Activated CD4-positive, alpha-beta T cell treated with anti-CD3 and anti-CD28 coated beads, Interleukin-10, Interleukin-2, amounts not matched to agents 100 ng/mL and 50 ng/mL, durations not matched to agents 16 hours and 8 hours (primary cell): ENCODE data around the gene MAPK1.
"Not testable (repeated sequence)": the region's sequence is repeated elsewhere in the genome, so short reads cannot be mapped to it uniquely, and the experiment has no call there.

Experiments
- DNase-seq: peaks from one replicate; pipeline ENCODE4 v3.0.0-alpha.2; 2020

Gene MAPK1

GRCh38 chr22:21867528-21868266 is at the start of gene MAPK1:
Gene MAPK1, minus strand, starts transcription at chr22:21867645. Its CDS starts 205 bp downstream, at chr22:21867440.
- peak; percentile 96 for DNase-seq

DNA sequence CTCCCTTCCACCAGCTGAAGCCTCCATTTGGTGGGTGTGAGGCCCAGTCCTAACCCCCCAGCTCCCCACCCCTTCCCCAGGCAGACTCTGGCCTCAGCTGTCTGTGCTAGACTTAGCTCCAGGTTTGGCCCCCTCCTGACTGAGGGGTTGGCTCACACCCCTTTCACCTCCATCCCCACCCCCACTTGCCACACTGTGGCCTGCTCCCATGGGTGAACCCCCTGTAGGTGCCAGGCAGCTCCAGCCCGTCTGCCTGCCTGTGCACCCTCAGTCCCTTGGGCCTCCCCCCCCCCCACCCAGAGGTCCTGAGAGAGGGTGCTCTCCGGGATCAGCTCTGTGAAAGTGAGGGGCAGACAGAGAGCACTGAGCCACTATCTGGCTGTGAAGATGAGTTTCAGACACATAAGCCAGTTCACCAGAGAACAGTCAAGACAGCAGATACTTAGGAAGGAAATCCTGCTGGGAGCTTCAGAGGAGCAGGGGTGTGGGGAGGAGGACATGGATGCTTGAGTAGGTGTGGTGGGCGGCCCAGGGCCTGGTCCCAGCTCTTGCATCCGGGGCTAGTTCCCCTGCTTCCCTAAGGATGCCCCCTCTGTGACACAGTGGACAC is 49.0 kb upstream of the MAPK1 start:
- no peak for DNase-seq

- DNase-seq, result no peak
Observed at GRCh38 chr22:21915624-21916308, 48.3 kb upstream of the MAPK1 start.

GRCh38 chr22:21914033-21914642 is 46.7 kb upstream of the MAPK1 start:
- not testable (repeated sequence) for DNase-seq

GRCh38 chr22:21910367-21910766 is 42.9 kb upstream of the MAPK1 start:
- DNase-seq, result not testable (repeated sequence)

DNA sequence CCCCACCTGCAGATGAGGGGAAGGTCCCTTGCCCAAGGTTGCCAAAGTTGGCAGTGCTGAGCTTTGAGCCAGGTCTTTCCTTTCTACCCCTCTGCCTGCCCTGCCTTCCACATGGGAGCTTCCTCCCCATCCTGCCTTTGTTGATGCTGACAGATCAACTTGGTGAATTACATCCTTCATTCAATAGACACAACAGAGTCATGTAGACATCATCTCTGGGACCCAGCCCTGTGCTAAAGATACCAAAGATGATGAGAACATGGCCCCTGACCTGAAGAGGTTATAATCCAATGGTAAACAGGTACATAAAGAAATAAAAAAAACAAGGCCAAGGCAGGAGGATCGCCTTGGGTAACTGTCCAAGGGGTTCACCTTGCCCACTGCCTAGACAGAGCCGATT is 42.4 kb upstream of the MAPK1 start:
- DNase-seq, result no peak

DNA sequence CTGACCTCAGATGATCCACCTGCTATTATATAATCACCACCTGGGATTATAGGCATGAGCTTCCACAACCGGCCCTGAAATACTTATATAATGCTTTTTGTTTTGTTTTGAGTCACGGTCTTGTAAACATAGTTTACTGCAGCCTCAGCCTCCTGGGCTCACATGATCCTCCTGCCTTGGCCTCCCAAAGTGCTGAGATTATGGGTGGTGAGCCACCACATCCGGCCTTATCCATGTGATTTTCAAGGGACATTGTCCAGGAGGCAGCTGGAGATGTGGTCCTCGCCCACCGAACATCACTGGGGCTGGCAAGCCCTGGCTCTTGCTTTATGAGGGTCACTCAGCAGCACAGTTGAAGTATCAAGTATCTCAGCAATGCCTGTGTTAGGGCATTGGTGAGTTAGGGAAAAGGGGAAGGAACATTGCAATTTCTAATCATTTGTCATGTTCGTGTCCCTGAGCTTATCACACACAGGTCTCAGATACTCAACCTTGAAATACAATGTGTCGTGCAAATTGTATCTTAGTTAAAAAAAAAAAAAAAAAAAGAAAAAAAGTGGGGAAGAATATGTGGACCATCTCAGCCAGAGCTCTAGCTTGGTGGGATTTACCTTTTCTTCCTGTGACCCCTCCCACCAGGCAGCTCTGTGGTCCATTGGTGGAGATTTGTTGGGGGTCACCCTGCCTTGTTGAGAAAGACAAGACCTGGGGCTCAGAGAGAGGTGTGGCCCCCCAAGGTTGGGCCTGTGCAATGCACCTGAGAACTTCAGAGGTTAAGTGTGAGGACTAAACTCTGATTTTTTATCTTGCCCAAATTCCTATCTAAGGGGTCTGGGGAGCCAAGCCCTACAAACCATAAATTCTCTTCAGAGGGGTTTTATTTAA is 40.4 kb upstream of the MAPK1 start:
- DNase-seq, result no peak

DNA sequence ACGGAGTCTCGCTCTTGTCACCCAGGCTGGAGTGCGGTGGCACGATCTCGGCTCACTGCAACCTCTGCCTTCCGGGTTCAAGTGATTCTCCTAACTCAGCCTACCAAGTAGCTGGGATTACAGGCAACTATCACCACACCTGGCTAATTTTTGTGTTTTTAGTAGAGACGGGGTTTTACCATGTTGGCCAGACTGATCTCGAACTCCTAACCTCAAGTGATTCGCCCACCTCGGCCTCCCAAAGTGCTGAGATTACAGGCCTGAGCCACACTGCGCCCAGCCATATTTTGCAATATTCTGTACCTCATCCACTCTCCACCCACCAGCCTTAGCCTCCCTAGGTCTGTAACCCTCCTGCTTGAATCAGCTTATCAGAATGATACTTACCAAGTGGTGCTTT is 37.8 kb upstream of the MAPK1 start:
- not testable (repeated sequence) for DNase-seq

DNA sequence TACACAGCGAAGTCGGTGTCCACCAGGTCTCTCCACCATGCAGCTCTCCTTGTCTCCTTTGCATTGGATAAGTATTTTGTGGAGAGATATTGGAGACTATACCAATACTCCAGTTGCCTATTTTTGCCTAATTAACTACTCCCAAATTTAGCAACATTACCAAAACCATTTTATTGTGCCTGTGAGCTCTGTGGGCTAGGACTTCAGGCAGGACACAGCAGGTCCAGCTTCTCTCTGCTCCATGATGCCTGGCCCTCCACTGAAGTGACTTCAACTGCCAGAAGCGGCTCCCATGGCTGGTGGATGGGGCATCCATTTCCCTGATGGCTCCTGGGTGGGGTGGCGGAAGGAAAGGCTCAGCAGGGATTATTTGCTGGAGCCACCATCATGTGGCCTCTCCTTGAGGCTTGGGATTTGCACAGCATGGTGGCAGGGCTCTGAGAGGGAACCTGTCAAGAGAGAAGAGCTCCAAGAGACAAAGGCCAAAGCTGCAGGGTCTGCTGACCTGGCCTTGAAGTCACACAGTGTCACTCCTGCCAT is 36.9 kb upstream of the MAPK1 start:
- DNase-seq, result no peak

- no peak for DNase-seq
Observed at GRCh38 chr22:21903283-21903682, 35.8 kb upstream of the MAPK1 start.

DNA sequence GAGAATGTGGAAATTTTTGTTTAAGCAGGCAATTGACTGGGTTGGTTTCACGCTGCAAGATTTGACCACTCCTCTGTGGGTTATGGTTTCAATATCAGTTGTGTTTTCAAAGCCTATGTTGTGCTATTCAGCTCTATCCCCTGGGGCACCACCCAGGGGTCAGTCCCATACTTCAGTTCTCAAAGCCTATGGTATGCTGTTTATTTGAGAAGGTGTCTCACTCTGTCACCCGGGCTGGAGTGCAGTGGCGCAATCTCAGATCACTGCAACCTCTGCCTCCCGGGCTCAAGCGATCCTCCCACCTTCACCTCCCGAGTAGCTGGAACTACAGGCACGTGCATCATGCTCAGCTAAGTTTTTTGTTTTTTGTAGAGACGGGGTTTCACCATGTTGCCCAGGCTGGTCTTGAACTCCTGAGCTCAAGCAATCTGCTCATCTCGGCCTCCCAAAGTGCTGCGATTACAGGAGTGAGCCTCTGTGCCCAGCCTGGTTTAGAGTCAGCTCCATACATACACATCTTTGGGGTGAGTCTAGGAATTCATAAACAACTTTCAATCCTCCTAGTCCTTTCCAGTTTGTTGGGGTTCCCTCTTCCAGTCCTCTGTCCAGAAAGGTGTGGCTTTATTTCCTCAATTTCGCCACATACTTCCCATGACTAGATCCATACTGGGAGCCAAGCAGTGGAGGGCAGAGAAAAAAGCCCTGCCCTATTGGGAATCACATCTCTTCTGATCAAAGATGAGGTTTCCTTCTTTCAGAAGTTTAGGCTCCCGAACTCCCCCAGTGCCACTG is 35.0 kb upstream of the MAPK1 start:
- no peak for DNase-seq

DNA sequence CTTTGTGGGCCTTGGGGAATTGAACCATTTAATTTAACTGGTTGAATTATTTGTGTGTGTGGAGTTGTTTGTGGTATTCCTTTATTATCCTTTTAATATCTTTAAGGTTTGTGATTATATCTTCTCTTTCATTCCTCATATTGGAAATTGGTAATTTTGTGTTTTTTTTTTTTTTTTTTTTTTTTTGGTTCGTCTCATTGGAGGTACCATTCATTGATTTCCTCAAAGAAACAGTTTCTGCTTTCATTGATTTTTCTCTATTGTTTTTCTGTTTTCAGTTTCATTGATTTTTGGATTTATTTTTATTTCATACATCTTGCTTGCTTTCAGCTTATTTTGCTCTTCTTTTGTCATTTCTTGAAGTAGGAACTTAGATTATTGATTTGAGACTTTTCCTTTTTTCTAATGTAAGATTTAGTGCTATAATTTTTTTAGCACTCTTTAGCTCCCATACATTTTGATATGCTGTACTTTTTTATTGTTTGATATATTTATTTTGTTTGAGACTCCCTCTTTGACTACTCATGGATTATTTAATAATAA is 31.0 kb upstream of the MAPK1 start:
- no peak for DNase-seq

DNA sequence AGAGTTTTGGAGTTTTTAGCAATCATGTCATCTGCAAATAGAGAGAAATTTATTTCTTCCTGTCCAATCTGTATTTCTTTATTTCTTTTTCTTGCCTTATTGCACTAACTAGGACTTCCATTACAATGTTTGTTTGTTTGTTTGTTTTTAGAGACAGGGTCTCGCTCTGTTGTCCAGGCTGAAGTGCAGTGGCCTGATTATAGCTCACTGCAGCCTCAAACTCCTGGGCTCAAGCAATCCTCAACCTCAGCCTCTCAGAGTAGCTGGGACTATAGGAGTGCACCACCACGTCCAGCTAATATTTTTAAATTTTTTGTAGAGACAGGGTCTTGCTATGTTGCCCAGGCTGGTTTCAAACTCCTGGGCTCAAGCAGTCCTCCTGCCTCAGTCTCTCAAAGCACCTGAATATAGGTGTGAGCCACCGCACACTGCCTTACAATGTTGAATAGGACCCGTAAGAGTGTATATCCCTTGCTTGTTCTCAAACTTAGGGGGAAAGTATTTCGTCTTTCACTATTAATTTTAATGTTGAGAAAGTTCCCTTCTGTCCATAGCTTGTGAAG is 29.6 kb upstream of the MAPK1 start:
- no peak for DNase-seq

DNA sequence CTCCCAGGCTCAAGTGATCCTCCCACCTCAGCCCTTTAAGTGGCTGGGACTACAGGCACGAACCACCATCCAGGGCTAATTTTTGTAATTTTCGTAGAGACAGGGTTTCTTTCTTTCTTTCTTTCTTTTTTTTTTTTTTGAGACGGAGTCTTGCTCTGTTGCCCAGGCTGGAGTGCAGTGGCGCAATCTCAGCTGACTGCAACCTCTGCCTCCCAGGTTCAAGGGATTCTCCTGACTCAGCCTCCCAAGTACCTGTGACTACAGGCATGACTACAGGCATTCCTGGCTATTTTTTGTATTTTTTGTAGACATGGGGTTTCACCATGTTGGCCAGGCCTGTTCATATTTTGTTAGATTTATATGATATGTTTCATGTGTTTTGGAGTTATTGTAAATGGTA is 28.8 kb upstream of the MAPK1 start:
- not testable (repeated sequence) for DNase-seq

DNA sequence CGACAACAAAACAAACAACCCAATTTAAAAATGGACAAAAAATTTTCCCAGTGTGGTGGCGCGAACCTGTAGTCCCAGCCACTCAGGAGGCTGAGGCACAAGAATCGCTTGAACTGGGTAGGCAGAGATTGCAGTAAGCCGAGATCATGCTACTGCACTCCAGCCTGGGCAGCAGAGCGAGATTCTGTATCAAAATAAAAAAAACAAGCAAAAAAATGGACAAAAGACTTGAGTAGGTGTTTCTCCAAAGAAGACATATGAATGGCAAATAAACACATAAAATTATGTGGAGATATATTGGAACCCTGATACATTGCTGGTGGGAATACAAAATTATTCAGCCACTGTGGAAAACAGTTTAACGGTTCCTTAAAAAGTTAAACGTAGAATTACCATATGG is 27.4 kb upstream of the MAPK1 start:
- DNase-seq, result no peak

DNA sequence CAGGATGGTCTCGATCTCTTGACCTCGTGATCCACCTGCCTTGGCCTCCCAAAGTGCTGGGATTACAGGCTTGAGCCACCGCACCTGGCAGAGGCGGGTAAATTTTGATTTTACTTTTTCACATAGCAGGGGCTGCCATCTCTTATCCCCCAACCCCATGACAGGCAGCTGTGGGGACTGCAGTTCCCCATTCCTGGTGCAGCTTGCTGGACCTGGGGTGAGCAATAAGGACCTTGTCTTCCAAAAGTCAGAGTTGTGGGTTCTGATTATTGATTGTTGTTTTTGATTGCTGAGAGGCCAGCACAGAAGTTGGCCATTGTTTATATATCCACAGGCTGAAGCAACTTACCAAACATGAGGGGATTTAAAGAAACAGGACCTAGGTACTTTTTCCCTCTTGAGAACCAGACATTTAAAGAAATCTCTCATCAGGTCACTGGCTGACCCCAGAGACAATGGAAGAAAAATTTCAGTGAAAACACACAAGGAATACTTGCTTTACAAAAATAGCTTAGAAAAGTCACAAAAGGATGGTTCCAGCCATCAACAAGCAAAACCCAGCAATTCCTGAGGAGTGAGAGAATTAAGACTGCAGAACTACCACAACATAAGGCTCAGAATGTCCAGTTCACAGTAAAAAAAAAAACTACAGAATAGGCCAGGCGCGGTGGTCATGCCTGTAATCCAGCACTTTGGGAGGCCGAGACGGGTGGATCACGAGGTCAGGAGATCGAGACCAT is 22.0 kb upstream of the MAPK1 start:
- no peak for DNase-seq

DNA sequence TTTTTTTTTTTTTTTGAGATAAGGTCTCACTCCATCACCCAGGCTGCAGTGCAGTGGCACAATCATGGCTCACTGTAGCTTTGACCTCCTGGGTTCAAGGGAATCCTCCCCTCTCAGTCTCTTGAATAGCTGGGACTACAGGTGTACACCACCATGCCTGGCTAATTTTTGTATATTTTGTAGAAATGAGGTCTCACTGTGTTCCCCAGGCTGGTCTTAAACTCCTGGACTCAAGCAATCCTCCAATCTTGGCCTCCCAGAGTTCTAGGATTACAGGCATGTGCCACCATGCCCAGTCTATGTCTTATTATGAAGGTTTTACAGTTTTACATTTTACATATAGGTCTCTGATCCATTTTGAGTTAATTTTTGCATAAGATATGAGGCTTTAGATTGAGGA is 20.4 kb upstream of the MAPK1 start:
- DNase-seq, result no peak

DNA sequence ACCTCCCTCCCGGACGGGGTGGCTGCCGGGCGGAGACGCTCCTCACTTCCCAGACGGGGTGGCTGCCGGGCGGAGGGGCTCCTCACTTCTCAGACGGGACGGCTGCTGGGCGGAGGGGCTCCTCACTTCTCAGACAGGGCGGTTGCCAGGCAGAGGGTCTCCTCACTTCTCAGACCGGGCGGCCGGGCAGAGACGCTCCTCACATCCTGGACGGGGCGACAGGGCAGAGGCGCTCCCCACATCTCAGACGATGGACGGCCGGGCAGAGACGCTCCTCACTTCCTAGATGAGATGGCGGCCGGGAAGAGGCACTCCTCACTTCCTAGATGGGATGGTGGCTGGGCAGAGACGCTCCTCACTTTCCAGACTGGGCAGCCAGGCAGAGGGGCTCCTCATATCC is 16.5 kb upstream of the MAPK1 start:
- DNase-seq, result not testable (repeated sequence)

DNA sequence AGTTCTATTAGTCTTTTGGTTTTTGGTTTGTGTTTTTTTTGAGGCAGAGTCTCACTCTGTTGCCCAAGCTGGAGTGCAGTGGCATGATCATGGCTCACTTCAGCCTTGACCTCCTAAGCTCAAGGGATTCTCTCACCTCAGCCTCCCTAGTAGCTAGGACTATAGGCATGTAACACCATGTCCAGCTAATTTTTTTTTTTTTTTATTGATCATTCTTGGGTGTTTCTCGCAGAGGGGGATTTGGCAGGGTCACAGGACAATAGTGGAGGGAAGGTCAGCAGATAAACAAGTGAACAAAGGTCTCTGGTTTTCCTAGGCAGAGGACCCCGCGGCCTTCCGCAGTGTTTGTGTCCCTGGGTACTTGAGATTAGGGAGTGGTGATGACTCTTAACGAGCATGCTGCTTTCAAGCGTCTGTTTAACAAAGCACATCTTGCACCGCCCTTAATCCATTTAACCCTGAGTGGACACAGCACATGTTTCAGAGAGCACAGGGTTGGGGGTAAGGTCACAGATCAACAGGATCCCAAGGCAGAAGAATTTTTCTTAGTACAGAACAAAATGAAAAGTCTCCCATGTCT is 15.4 kb upstream of the MAPK1 start:
- DNase-seq, result not testable (repeated sequence)
